CD4-positive, alpha-beta T cell treated with Interleukin-2 at 100 ng/mL for 4 hours (primary cell): Measurements from ENCODE around the gene NF1.
"Not testable (repeated sequence)": the region's sequence is repeated elsewhere in the genome, so short reads cannot be mapped to it uniquely, and the experiment has no call there.

Source experiments
- DNase-seq: peaks from one replicate; pipeline ENCODE4 v3.0.0-alpha.2; 2020; ENCODE audit warnings: low spot score

NF1 gene

DNA sequence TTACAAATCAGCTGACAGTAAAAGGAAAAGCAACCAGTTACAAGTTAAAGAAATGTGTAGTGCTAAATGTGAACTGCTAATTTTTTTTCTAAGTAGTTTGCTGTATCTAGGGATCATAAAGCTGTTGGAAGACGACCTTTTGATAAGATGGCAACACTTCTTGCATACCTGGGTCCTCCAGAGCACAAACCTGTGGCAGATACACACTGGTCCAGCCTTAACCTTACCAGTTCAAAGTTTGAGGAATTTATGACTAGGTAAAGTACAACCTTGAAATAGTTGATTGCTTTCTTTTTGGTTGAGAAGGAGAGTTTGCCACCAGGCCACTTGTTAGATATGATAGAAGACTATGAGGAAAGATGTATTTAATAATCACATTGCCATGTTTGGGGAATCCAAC, 166.8 kb downstream of the NF1 start:
- DNase-seq, result no peak

DNA sequence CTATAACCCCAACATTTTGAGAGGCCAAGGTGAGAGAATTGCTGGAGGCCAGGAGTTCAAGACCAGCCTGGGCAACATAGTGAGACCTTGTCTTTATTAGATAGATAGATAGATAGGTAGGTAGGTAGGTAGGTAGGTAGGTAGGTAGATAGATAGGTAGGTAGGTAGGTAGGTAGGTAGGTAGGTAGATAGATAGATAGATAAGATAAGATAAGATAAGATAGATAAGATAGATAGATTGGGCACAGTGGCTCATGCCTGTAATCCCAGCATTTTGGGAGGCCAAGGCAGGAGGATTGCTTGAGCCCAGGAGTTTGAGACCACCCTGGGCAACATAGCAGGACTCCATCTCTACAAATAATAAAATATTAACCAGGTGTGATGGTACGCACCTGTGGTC, 168.1 kb downstream of the NF1 start:
- not testable (repeated sequence) for DNase-seq

DNA sequence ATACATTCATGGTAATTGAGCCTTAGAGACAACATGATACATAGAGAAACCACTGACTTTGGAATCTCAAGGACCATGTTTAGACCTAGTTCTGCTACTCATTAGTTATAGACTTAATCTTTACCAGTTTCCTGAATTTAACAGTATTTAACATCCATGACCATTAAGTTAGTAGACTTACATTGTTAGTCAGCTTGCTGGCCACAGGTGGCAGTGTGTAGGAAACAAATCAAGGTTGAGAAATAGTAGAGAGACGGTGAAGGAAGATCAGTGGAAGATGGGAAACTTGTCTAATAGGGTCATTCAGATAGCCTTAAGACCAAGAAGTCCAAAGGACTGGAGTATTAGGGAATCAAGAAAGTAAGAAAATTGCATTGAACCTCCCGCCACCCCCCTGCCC, 171.3 kb downstream of the NF1 start:
- peak; percentile 34 for DNase-seq

DNA sequence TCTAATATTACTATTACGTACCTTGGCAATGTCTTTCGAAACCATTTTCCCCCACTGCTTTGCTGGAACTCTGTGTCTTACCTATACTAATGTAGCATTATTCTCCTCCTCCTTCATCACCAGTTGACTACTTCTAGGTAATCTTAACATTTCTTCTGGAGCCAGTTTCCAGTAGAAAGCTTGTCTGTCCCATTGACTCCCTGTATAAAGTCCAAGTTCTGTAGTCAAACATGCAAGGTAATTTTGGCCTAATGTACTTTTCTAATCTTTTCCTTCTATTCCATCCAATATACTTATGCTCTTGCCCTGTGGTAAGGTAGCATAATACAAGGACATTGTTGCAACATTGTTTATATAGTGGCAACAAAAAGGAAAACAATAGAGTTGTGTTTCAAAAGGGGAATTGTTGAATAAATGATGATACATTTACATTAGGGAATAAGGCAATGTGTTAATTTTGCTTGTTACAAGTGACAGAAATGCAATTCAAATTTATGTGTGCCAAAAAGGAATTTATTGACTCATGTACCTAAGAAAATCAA, 174.3 kb downstream of the NF1 start:
- no peak for DNase-seq

DNA sequence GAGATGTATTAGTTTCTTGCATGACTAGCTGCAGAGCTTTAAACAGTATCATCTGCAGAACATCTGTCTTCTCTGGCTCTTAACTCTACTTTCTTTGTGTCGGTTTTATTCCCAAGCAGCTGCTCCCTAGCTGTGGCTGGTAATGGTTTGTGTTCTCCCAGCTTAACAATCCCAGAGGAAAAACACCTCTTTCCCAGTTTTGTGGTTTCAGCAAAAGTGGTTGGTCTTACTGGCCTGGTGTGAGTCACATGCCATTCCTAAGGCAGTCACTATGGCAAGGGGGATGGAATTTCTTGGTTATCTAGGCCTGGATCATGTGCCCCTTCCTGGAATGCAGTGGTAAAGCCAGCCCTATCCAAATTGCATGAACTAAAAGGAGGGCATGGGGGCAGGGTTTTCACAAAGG, 174.8 kb downstream of the NF1 start:
- no peak for DNase-seq

DNA sequence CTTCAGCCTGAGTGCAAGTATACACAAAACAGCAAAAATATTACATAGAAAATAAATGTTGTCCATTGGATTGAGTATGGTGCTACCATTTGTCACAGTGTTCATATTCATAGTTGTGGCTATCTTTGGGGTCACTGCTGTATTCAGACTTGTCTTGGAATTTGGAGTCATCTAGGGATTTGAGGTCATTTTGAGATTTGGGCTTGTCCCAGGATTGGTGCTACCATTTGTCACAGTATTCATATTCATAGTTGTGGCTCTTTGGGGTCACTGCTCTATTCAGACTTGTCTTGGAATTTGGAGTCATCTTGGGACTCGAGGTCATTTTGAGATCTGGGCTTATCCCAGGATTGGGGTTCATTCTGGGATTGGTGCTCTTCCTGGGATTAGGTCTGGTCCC, 177.5 kb downstream of the NF1 start:
- no peak for DNase-seq

DNA sequence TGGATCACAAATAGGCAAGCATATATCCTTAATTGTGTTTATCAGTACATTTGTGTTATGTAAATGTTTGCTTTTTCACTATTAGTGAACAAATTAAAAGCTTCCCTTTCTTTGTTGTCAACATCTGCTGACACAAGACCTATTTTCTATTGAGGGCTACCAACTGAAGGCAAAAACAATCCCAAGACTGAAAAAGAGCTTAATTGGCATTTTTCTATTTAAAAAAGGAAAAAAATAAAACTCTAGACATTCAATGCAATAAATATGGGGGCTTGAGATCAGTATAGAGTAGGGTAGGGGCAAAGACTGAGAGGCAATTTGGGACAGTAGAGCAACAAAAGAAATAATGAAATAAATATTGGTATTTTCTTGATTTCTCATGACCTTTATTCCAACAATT, 178.0 kb downstream of the NF1 start:
- DNase-seq, result no peak

DNA sequence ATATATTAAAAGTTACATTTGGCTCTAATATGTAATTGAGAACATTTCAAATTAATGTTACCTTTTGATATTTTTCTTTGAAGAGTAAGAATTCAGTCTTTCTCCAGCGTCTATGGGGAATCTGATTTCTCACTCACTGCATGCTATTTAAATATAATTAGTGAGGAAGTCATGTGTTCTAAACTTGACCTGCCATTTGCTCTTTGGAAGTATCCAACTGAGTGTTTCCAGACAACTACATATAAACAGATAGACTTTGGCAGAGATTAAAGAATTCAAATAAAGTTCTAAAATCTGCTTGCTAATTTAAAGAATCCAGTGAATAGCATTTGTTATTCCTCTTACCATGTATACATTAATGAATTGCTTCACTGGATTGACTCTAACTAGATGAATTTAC, 178.7 kb downstream of the NF1 start:
- DNase-seq, result no peak

DNA sequence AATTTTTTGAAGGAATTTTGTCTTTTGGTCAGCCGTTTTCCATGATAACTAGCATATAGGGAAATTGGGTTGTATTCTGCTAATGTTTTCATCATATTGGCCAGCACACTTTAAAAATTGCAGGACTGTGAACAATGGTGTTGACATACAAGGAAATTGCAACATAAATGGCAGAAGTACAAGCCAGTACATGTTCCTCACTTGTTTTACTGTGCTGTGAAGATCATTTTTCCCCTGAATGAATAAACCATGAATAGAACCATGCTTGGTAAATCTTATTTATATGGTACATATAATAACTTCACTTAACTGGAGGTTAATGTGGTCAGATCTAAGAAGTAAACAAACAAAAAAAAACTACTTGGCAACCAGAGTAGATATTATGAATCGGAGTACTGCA, 179.5 kb downstream of the NF1 start:
- no peak for DNase-seq

DNA sequence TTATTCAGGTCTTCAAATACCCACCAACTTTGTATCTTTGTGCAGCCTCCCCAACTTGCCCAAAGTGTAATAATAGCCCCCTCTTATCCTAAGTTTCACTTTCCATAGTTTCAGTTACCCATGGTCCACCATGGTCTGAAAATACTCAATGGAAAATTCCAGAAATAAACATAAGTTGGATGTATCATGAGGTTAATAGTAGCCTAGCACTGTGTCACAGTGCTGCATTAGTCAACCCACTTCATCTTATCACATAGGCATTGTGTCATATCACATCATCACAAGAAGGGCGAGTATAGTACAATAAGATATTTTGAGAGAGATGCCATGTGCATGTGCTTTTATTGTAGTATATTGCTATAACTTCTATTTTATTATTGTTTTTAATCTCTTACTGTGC, 180.3 kb downstream of the NF1 start:
- no peak for DNase-seq

DNA sequence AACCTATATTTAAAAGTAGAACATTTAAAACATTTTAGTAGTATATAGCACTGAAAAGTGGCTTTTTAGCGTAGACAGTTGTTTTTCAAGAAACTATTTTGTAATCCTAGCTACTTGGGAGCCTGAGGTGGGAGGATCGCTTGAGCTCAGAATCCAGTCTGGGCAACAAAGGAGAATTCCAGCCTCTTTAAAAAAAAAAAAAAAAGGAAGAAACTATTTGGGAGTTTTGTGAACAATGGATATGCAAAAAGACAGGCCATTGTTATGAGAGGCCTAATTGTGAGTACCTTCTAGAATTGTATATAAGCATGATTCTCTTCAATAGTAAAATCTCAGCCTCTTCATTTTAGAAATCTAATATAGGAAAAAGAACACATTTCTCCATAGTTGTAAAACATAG, 184.6 kb downstream of the NF1 start:
- DNase-seq, result no peak

DNA sequence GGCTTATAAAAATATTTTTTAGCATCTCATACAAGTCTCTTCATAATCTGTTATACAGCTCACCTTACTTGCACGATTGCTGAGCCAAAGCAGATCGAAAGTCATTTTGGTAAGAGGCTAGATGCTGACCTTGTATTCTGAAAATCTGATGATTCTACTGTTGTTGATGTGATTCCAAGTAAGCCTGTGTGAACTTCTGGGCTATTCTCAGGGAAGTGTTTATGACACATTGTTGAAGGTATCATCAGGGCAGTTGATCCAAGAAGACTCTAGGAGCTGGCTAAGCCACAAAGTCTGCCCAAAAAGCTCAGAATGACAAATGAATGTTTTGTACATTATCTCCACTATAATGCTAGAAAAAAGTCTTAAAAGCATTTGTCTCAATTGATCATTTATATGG, 186.3 kb downstream of the NF1 start:
- DNase-seq, result no peak

DNA sequence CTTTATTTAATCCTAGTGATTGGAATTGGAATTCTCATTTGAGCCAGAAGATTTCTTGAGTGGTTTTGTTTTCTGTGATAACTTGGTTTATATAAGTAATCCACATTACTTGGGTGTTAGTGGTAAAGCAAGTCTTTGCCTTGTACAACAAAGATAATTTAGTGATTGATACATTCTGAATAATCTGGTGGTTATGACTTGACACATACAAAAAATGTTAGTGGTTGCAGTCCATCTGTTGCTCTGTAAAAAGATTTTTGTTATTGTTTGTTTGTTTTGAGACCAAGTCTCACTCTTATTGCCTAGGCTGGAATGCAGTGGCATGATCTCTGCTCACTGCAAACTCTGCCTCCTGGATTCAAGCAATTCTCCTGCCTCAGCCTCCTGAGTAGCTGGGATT, 189.1 kb downstream of the NF1 start:
- no peak for DNase-seq

DNA sequence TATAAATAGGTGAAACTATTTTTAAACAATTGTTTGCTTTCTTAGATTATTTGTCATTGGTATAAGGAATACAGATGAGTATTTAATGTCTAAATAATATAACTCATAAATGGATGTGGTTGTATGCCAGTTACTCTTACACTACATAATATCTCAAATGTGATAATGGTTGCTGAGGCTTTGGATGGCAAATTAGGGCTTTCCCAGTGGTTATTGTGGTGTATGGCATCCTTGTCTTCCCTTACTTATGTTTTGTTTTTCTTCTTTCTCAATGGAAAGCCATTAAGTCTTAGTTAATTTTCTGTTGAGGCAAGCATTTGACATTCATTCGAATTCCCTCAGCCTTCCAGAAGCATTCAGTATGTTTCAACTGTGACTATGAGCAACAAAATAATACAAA, 191.8 kb downstream of the NF1 start:
- no peak for DNase-seq

DNA sequence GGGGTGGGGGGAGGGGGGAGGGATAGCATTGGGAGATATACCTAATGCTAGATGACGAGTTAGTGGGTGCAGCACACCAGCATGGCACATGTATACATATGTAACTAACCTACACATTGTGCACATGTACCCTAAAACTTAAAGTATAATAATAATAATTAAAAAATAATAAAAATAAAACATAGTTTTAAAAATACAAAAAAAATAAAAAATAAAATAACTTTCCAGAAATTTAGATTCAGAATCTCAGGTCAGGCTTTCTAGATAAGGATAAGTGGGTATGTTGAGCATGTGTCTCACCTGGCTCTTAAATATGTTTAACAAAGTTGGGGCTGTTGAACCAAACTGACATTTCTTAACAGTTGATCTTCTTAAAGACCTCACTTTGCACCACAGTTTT, 193.2 kb downstream of the NF1 start:
- not testable (repeated sequence) for DNase-seq

DNA sequence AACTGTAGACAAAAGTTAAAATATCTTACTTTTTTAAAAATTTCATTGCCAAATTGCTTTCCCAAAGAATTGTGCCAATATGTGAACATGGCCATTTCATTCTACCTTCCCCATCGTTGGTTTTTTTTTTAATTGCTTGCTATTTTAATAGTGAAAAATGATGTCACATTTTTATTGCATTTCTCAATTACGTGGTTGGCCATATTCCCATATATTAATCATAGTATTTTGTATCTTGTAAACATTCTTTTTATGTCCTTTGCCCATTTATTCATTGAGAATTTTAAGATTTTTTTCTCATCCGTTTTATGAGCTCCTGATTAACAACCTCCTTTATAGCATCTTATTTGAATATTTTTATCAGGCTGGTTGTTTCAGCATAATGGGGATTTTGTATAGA, 195.0 kb downstream of the NF1 start:
- no peak for DNase-seq

DNA sequence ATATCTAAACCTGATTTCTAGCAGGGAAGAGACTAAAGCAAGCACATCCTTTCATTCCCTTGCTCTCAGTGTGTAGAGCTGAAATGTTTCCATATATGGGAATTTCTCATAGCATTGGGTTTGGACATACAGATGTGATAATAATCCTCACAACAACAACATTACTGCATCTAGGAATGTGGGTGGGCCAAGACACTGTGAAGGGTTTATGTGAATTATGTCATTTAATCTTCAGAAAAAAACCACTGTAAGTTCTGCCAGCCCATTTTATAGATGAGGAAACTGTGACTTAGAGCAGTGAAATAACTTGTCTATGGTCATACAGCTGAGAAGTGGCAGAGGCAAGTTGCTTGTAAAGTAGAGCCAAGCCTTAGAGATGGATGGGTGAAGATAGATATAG, 197.0 kb downstream of the NF1 start:
- DNase-seq, result no peak

DNA sequence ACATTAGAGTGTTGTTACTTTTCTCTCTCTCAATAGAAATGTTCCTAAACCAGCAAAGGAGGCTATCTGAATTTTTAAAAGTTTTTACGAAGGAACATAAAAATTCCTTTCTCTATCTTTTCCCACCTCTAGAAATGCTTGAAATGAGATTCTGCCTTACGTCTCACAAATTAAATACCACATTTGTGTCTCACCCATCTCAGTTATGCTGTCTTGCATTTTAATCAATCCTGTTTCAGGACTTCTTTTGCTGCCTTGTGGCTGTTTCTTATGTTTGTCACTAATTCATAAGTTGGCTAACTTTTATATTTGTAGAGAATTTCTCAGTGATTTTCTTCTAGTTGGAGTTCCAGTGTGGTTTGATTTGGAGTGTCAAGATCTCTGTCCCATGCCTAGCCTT, 198.8 kb downstream of the NF1 start:
- DNase-seq, result no peak

DNA sequence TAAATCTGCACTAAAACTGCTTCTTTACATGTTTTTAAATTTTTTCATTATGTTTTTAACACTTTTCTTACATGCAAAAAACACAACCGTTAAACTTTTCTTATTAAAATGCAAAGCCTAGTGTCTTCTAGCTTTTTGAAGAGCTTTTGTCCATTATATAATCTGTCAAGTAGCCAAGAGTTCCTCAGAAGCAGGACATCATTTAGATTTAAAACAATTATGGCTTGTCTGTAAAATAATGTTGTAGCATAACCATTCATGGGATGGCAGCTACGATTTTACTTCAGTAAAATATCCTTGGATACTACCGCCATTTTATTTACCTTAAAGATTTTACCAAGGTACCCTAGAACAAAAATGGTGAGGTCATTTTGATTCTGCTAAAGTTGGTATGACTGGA, 199.5 kb downstream of the NF1 start:
- no peak for DNase-seq

DNA sequence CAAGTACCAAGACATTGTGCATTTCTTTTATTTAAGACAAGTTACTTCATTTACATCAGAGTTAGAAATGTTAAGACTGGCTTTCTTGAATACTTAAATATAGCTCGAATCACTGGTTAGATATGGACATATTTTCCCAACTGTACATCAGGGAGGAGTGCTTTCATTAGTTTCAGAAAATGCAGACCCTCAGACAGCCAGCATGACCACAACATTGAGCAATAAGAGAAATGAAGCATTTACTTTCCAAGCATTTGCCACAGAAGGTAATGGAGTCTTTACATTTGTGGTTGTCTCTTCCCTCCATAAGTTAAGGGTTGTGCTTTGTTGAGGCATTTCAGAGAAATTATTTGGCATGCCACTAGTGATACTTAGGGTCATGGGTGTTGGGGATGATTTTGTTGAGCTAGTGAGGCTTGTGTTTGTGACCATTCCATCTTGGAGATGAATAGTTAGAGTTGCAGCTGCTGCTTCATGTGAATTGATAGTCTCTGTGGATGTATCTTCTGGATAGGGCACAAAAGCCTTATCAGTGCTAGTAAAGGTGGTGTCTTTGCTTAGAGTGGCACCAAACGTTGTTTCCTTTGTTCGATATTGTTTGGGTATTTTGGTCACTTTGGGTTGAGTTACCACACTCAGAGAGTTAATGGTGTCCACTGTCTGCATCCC, 200.2 kb downstream of the NF1 start:
- DNase-seq, result no peak

DNA sequence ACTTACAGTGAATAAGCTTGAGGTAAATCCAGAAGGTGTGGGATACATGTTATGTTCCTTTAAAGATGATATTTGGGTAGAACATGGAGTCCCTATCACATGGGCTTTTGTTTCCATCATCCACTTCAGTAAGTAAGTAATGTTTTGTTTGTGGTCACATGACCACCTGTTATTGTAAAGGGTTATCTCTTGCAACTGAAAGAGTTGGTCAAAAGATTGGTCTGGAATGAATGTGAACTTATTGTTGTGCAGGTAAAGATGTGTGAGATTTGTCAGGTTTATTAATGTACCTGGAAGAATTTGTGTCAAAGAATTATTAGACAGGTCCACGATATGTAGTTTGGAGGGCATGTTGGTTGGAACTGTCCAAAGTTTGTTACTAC, 200.7 kb downstream of the NF1 start:
- DNase-seq, result no peak

DNA sequence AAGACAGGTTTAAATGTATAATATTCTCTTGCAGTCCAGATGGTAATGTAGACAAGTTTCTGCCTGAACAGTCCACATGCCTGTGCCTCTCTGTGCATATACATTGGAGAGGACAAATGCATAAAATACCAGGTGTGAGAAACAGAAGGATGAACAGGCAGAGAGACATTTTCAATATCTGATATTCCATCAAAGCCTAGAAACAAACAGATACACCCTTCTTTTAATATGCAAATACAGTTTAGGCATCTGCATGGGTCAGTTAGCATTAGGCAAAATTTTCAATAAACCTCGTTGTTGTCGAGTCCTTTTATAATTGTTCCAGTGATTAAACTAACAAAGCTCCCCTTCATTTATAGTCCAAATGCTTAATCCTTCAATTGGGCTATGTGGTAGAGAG, 201.4 kb downstream of the NF1 start:
- no peak for DNase-seq

DNA sequence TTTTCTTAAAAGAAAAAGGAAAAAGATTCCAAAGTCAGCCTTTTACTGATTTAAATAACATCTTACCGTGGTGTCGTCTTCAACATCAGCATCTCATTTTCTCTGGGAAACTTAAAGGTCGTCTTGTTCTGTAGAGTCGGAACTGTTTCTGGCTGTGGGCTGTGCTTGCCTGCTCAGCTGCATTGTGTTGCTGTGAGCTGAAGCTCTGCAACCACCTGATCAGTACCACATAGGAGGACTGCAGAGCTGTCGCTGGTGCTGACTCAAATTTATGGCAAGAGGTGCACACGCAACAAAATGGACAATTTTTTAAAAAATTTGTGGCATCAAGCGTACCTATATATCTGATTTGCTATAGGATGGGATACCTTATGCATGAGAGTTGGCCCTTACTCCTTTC, 202.3 kb downstream of the NF1 start, which contains the start of gene OMG:
Gene OMG (minus strand): TSS at position 150 of the 400 bp plus-strand sequence. CDS start 908 bp downstream, outside the sequence.
- no peak for DNase-seq

DNA sequence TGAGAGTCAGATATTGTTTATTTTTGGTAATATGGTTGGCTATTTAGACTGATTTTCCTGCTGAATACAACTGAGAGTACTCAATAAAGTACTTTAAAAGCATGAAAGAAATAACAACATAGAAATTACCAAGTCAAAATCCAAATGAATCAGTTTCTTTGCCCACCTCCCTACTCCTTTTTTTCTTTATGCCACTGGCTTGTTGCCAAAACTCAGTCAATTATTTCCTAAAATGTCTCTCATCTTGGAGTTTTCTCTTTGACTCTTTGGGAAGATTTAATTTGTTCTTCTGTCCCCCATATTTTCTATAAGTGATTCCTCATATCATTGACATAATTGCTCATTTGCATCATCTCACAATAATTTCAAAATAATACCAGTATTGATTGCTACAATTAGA, 204.8 kb downstream of the NF1 start:
- no peak for DNase-seq
